GM19463 (cell line): ENCODE measurements around the gene PHKG1.
"Not testable (repeated sequence)": the region's sequence is repeated elsewhere in the genome, so short reads cannot be mapped to it uniquely, and the experiment has no call there.

Experiments used
- ATAC-seq: cut with Tn5 transposase; IDR thresholded peaks from one replicate; pipeline ENCODE4 v1.9.1; 2021; ENCODE audit warnings: mild to moderate bottlenecking, moderate library complexity; ENCODE audit not compliant: unreplicated experiment

PHKG1 gene

DNA sequence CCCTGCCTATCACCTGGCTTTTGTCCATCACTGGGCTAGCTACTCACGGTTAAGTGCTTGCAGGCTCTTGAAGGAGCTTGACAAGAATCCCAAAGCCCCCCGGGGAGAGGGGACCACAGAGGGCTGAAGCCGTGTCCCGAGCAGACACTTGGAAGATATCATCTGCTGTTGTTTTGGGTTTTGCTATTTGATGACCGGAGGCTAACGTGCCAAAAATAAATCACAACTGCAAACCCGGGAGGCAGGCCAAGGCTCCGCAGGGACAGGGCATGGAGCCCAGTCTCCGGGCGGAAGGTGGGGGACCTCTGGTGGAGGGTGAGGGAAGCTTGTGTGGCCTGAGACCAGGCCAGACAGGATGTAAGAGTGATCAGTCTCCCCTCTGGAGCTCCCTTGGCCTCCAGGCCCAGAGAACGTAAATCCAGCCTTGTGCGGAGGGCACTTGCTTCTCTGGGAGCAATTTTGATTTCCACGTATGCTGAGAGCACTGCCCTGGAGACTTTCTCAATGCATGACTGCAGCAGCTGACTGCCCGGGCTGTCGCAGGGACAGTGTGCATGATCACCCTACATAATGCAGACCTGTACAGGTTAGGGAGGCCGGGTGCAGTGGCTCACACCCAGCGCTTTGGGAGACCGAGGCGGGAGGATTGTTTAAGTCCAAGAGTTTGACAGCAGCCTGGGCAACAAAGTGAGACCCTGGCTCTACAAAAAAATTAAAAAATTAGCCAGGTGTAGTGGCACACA lies at the start of gene PHKG1:
Gene PHKG1 (minus strand): TSS at position 164 of the 743 bp plus-strand sequence. CDS start 4,011 bp downstream, outside the sequence.
- ATAC-seq, result no peak

DNA sequence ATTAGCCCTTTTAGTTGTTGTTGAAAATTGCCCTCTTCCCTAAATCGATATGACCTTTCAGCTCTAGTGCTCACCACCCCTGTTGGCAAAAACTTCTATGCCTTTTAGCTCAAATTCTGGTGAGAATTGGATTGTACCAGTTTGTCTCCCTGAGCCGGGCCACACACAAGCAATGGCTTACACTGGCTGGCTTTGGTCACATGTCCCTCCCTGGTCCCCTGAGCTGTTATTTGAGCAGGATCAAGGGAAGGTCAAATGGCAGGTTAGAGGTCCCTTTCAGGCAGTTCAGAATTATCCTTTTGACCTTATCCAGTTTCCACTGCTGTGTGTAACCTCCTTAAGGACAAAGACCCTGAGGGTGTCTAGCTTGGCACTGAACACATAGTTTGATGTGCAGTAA lies 38.3 kb upstream of the PHKG1 start:
- not testable (repeated sequence) for ATAC-seq

DNA sequence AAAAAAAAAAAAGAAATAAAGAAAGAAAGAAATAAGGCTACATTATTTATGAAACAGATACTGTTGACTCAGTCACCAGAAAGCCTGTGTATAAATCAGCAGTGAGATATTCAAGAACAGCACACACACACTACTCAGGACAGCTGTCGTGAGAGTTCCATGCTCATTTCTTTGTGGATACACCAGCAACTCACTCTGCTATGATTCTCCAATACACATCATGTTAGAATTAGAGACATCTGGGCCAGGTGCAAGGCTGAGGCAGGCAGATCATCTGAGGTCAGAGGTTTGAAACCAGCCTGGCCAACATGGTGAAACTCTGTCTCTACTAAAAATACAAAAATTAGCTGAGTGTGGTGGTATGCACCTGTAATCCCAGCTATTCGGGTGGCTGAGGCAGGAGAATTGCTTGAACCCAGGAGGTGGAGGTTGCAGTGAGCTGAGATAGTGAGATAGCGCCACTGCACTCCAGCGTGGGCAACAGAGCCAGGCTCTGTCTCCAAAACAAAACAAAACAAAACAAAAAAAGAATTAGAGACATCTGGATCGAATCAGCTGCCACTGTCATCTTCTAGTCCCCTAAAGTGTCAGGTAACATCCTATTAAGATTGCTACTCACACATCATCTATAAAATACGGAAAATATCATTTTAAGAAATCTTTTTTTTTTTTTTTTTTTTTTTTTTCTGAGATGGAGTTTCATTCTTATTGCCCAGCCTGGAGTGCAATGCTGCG lies 34.7 kb upstream of the PHKG1 start:
- no peak for ATAC-seq

DNA sequence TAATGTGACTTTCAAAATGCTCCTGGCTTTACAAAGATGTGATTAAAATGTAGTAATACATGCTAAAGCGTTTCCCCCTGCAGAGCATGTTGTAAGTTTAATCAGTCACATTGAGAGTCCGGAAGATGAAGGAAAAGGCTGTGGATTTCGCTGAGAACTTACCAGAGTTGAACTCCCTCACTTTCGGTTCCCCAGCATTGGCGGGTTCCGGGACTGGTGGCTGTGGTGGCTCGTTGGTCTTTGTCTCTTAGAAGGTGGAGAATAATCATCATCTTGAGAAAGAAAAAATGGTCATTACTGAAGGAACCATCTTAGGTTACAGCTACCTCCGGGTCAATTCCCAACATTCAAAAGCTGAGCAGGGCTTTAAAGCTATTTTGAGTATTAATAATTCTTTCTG lies 33.1 kb upstream of the PHKG1 start:
- no peak for ATAC-seq

- no peak for ATAC-seq
These were observed 32.2 kb upstream of the PHKG1 start for GRCh38 chr7:56124981-56125380.

GRCh38 chr7:56121440-56121839 lies 28.7 kb upstream of the PHKG1 start:
- ATAC-seq, result no peak

DNA sequence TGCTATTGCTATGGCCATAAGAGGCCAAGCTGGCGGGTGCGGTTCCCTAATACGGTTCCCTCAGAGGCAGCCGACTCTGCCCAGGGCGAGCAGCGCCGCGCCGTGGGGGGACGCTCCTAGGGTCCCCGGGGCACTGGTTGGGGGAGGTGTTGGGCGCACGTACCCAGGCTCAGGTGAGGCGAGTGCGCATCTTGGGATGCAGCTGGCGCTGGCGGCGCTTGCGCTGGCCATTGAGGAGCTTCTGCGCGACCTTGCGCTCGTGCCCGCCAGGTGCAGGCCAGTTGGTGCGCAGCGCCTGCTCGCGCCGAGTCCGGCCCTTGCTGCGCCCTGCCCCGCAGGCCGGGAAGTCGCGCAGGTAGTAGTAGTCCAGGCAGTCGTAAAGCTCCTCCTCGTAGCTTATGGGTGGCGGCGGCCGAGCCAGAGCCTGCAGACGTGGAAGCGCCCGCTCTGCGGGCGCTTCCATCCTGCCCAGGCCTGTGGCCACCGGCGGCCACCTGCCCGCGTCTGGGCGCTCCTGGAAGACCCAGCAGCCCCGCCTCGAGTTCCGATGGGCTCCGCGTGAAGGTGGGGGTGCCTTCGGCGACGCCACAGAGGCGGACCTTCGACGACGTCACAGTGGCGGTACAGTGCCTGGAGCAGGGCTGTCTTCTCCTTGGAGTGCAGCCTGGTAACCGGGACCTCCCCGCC lies 23.2 kb upstream of the PHKG1 start, which contains the start of gene NUPR2:
Gene NUPR2 (minus strand): TSS at position 566 of the 687 bp plus-strand sequence. CDS start 103 bp downstream, at position 463.
- no peak for ATAC-seq

GRCh38 chr7:56112244-56112643 lies 19.5 kb upstream of the PHKG1 start:
- not testable (repeated sequence) for ATAC-seq

- no peak for ATAC-seq
These were observed 17.9 kb upstream of the PHKG1 start for GRCh38 chr7:56110611-56111010.

DNA sequence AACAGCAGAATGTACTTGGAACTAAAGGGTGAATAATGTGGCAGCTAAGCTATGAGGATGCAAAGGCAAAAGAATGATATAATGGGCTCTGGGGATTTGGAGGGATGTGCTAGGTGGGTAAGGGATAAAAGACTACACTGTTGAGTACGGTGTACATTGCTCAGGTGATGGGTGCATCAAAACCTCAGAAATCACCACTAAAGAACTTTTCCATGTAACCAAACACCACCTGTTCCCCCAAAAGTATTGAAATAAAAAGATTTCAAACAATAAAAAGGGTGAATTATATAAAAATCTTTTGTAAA lies 15.2 kb upstream of the PHKG1 start:
- ATAC-seq, result no peak

DNA sequence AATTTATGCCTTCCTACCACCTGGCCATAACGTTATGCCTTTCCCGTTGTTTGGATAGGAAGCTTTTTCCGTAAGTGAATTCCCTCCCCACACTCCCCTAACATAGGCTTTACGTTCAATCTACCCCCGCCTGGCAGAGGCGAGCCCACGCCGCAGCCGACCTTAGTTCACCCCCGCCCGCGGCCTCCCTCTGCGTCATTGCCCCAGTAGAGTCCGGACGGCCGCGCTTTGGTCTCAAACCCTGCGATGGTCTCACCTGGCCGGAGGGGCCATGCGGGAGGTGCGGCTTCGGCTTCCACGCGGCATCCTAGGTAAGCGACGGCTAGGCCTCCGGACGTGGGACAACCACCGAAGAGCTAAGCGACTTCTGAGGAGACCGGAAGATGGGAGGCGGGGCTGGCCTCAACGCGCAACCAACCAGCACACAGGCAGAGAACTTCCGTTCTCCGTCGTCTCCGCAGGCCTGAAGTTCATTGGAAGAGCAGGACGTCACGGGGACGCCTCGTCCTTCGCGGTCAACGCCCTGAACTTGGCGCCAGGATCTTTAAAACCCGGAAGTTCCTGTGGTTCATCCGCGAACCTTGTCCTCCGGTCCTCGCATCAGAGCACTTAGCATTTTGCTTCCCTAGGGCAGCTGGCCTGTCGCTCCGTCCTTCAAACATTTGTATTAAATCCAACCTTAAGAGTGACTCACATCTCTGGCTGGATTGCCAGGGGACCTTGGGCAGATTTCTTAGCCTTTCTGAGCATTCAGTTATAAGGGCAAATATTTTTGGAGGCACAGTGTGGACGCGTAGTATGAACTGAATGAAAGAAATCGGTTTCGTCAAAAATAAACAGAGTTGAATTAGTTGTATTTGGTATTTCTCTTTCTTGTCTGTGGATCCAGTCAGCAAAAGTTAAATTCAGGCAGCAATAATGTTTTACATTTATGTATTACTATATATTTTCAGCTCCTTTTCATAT lies 13.6 kb upstream of the PHKG1 start, which contains the start of gene CHCHD2:
Gene CHCHD2 (minus strand): TSS at position 369 of the 966 bp plus-strand sequence. CDS start 63 bp downstream, at position 306.
- peak; percentile 99 for ATAC-seq

GRCh38 chr7:56105508-56105907 lies 12.8 kb upstream of the PHKG1 start:
- peak; percentile 15 for ATAC-seq

DNA sequence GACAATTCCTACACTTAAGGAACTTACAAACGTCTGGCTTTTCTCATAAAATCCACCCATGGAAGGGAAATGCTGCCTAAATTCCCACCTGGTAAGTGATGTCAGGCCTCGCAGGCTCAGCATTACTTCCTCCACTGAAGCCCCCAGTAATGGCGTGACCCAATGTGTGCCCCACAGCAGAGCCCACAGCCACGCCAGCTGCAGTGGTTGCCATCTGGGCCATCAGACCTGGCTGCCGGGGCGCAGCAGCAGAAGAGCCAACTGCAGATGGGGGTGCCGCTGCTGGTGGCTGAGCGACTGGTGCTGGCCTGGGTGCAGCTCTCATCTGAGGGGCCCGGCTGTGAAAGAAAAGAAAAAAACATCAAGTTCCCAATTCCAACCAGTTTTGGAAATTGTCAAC lies 11.4 kb upstream of the PHKG1 start:
- ATAC-seq, result not testable (repeated sequence)

DNA sequence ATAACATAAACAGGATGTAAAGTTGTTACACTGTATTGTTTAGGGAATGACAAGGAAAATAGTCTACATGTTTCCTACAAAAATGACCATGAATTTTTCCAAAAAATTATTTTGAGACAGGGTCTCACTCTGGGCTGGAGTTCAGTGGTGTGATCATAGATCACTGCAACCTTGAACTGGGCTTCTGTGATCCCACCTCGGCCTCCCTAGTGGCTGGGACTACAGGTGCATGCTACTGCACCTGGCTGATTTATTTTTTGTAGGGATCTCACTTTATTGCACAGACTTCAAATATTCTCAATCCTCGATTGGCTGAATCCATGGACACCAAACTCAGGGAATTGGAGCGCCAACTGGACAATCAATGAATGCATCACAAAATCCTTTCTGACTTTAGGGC lies 6.9 kb upstream of the PHKG1 start:
- ATAC-seq, result no peak

- not testable (repeated sequence) for ATAC-seq
These were observed 5.6 kb upstream of the PHKG1 start for GRCh38 chr7:56098187-56099008.

- ATAC-seq, result no peak
These were observed 4.9 kb upstream of the PHKG1 start for GRCh38 chr7:56097700-56098099.

DNA sequence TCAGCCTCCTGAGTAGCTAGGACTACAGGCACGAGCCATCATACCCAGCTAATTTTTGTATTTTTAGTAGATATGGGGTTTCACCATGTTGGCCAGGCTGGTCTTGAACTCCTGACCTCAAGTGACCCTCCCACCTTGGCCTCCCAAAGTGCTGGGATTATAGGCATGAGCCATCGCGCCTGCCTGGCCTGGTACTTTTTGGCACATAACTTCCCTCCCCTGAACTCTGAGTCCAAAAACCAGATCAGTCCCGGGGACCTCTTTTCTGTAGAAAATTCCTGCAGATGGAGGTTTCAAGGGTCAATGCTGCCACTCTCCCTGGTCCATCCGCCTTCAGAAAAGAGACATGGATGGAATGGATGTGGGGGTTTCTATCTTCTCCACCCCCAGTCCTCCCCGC lies 364 bp downstream of the PHKG1 start:
- ATAC-seq, result not testable (repeated sequence)

GRCh38 chr7:56091591-56091990 lies 1.2 kb downstream of the PHKG1 start:
- no peak for ATAC-seq

GRCh38 chr7:56087445-56087844 lies 5.3 kb downstream of the PHKG1 start:
- ATAC-seq, result no peak

- ATAC-seq, result no peak
These were observed 6.0 kb downstream of the PHKG1 start for GRCh38 chr7:56086761-56087160.
